HT1080 (cell line): Measurements from ENCODE around the gene TMEM17. TPM values are rescaled to one million over a fixed set of nuclear protein-coding genes. Genes with fewer than 3 reads are reported as not detected.
A peak's percentile ranks its signal among the peaks of the same experiment; 100 is the strongest.
"Not testable (repeated sequence)": the region's sequence is repeated elsewhere in the genome, so short reads cannot be mapped to it uniquely, and the experiment has no call there.

ENCODE experiments used
- DNase-seq: peaks from one replicate; pipeline ENCODE4 v3.0.0-alpha.2; 2015; ENCODE audit warnings: low read depth
- polyA plus RNA-seq, 2 experiments: library from polyadenylated mRNA; depleted of rRNA; stranded (reverse); fragments of >200 nt; gene quantifications; 2 replicates each; pipeline ENCODE4 v1.2.3, GENCODE V29; 2015
- total RNA-seq: library from RNA; depleted of rRNA; stranded (reverse); fragments of >200 nt; shearing (Covaris generic); gene quantifications from 2 replicates; pipeline ENCODE4 v1.2.3, GENCODE V29; 2014; rRNA removed

Gene TMEM17, protein sequence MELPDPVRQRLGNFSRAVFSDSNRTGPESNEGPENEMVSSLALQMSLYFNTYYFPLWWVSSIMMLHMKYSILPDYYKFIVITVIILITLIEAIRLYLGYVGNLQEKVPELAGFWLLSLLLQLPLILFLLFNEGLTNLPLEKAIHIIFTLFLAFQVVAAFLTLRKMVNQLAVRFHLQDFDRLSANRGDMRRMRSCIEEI
- 3.9 and 4.1 TPM in 2 replicates for total RNA-seq
- polyA plus RNA-seq (2015; cell fraction: cytosol; rRNA removed), result 7.4 and 11.0 TPM in 2 replicates
- 6.5 and 9.7 TPM in 2 replicates for polyA plus RNA-seq (2015; cell fraction: nucleus; rRNA removed)

DNA sequence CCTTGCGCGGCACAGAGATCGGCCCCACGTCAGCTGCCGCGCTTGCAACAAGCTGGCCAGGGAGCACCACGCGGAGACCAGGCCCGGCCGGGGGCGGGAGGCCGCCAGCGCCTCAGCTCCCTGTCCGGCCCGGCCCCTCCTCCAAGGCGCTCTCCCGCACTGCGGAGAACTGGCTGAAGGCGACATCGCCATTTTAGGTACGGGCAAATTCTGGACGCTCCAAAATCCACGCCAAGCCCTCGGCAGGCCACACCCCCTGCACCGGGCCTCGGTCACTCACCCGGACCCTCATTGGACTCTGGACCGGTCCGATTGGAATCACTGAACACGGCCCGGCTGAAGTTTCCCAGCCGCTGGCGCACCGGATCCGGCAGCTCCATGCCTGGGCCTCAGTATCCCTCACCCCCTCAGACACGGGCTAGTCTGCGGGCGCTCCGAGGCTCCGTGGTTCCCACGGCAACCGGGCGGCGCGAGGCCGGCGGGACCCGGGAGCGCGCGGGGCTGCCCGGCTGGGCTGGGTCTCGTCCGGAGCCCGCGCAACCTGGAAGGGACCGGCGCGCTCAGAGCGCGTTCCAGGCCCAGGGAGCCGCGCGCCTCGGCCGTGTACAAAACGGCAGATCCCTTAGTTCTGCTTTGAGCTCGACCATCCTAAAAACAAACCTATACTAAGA is at the start of gene TMEM17:
Gene TMEM17 (minus strand): TSS at position 446 of the 671 bp plus-strand sequence. CDS start 66 bp downstream, at position 380.
- DNase-seq, result peak; percentile 88

- no peak for DNase-seq
These were observed 48.4 kb upstream of the TMEM17 start for GRCh38 chr2:62554440-62554839.

DNA sequence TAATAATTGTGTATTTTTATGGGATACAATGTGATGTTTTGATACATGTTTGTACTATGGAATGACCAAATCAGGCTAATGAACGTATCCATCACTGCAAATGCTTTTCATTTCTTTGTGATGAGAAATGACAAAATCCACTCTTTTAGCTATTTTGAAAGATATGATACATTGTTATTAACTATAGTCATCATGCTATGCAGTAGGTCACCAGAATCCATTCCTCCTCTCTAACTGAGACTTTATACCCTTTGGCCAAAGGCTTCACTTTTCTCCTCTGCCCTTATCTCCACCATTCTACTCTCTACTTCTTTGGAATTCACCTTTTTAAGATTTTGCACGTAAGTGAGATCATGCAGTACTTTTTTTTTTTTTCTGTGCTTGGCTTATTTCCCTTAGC is 44.5 kb upstream of the TMEM17 start:
- no peak for DNase-seq

DNA sequence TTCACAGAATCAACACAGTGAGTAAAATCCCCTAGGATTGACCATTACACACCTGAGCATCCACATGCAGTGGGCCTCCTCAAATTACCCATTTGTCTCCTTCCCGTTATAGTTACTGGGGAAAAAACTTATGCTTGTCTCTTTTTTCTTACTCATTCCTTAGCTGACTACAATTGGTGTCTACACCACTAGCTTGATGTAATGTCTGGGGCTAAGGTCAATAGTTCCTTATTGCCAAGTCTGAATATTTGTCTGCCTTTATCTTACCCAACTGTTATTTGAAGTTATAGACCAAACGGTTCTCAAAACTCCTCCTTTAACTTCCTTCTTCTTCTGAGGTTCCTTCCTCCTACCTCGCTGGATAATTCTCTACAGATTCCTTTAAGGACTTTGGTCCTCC is 41.9 kb upstream of the TMEM17 start:
- DNase-seq, result no peak

- DNase-seq, result no peak
These were observed 39.3 kb upstream of the TMEM17 start for GRCh38 chr2:62545261-62545660.

DNA sequence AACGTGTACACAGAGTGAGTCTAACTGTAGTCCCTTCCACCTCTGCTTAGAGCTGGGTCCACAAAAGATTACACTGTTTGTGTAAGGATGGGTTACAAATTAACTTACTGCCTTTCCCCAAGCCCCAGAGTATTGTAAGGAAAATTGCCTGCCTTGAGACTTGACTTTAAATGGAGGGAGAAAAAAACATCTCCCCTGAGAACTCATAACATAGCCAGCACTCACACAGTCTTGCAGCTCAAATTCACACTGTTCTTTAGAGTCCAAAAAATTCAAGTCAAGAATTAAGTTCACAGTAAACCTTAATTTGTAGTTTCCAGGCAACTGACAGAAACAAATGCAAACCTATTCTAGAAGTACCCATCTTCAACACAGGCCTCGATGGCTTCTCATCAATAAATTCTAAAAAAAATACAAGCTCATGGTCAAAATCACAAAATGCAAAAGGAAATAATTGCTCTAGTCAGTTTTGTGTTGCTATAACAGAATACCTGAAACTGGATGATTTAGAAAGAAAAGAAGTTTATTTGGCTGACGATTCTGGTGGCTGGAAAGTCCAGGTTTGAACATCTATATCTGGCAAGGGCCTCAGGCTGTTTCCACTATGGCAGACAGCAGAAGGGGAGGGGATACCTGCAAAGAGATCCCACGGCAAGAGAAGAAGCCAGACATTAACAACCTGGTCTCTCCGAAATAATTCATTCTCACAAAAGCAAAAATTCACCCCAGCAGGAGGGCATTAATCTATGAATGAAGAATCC is 34.6 kb upstream of the TMEM17 start:
- DNase-seq, result no peak

DNA sequence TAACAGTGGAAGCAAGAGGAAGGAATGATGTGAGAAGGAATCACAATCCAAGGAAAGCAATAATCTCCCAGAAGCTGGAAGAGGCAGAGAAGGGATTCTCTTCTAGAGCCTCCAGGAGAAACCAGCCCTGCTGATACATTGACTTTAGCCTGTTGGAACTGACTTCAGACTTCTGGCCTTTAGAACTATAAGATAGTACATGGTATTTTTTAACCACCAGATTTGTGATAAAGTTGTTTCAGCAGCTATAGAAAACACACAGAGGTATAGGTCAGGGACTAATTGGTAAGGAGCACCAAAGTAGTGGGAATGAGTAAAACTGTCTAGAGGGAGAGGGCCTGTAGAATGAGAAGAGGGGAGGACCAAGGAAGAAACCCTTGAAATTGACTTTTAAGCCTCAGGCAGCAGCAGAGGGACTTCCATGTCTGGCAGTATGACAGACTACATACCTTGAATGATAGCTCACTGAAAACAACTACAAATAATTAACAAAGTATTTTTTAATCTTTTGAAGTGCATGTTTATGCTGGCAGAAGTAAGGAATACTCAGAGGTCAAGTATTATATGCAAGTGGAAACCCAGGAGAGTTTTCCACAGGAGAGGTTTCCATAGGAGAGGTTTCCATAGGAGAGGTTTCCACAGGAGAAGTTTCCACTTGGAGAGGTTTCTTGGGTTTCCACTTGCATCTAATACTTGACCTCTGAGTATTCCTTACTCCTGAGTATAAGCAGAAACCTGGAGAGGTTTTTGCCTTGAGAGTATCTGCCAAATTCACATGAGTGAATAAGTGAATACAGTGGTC is 33.8 kb upstream of the TMEM17 start:
- no peak for DNase-seq

DNA sequence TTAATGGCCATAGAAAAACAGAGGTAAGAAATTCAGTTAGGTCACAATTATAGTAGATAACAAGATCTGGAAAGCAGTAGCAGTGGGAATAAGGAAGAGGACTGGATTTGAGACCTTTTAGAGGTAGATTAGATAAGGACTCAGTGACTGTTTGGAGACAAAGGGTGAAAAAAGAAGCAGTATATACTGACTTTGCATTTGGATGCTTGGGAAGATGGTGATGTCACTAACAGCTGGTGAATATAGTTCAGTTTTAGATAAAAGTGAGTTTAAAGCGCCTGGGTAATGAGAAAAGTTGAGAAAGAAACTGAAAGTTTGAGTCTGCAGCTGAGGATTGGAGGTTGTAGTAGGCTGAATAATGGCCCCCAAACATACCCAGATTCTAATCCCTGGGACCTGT is 32.8 kb upstream of the TMEM17 start:
- DNase-seq, result no peak

GRCh38 chr2:62537814-62538213 is 31.8 kb upstream of the TMEM17 start:
- no peak for DNase-seq

DNA sequence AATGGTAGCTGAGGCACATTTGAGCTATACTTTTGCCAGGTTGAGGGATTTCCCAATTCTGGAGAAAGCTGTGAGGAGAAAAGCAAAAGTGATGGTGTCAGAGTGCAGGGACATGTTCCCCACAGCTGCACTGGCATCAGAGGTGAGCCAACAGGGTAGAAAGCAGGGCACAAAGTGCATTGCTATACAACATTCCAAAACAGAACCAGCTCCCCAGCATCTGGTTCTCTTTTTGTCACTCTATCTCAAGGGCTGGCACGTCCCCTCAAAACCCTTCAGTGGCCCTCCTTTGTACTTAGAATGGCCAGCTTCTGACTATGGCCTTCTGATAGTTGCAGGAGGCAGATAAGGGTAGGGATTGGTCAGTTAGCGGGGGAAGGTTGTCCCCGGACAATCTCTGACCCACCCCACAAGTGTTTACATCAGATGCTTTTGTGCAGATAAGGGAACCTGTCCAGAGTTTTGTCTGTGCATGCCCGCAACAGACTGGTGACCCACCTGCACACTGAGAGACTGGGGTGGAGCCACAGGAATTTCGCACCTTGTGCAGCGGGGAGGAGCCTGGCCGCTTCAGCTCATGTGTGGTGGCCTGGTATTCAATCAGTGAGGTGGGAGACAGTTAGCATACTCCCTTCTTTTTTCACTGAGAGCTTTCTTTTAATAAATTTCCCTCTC is 31.0 kb upstream of the TMEM17 start:
- DNase-seq, result no peak

GRCh38 chr2:62535521-62535920 is 29.5 kb upstream of the TMEM17 start:
- DNase-seq, result not testable (repeated sequence)

- DNase-seq, result no peak
These were observed 25.6 kb upstream of the TMEM17 start for GRCh38 chr2:62531594-62531993.

GRCh38 chr2:62529758-62530157 is 23.8 kb upstream of the TMEM17 start:
- no peak for DNase-seq

GRCh38 chr2:62527478-62528210 is 21.6 kb upstream of the TMEM17 start:
- no peak for DNase-seq

GRCh38 chr2:62526531-62527381 is 20.8 kb upstream of the TMEM17 start:
- DNase-seq, result peak; percentile 27

DNA sequence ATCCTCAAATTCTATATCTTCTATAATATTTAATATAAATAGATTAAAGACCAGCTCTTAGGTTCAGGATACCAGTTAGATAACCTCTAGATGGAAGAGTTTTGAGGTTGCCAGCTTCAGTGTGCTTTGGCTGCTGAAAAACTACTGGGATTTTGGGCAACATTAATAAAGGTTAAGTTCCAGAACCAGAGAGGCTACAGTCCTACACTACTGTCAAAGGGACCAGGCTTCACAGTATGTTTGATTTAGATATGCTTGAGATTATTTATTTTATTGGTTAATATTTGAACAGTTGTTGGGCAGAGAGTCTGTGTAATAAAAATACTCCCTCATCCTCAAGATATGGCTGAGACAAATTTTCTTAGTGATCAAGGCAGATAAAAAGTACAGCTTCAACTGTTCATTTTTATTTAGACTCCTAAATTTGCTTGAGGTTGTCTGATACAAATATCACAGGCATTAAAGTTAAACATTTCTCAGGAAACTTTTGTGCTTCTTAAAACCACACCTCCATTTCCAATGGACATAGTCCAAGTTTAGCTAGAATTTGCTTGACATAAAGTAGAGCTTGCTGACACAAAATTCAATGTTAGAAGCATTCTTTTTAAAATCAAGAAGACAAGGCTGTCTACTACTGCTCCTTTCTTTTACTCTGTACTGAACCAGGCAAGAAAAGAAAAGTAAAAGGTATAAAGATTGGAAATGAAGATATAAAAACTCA is 19.7 kb upstream of the TMEM17 start:
- no peak for DNase-seq

- DNase-seq, result no peak
These were observed 18.4 kb upstream of the TMEM17 start for GRCh38 chr2:62524293-62524941.

DNA sequence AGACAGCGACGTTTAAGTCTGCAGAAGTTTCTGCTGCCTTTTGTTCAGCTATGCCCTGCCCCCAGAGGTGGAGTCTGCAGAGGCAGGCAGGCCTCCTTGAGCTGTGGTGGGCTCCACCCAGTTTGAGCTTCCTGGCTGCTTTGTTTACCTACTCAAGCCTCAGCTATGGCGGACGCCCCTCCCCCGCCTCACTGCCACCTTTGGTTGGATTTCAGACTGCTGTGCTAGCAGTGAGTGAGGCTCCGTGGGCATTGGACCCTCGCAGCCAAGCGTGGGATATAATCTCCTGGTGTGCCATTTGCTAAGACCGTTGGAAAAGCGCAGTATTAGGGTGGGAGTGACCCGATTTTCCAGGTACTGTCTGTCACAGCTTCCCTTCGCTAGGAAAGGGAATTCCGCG is 15.1 kb upstream of the TMEM17 start:
- DNase-seq, result not testable (repeated sequence)
